Frontal cortex (tissue), 4 donors: ENCODE data around the gene RNPS1. TPM values are rescaled to one million over a fixed set of nuclear protein-coding genes. Genes with fewer than 3 reads are reported as not detected.

Source experiments
- DNase-seq, 2 donors: peaks; one replicate each; pipeline ENCODE4 v3.0.0; 2012; ENCODE audit warnings: low spot score in 2 of 2
- FAIRE-seq: peaks from 2 replicates; lab custom pipeline; 2012; peaks lifted over from hg19 to GRCh38; lab: Jason Lieb, UNC
- total RNA-seq: library from RNA; depleted of rRNA; stranded (reverse); fragments of >200 nt; gene quantifications from one replicate; pipeline ENCODE4 v1.2.3, GENCODE V29; 2014
- donor health status: control.
- donor health status: control.
- donor health status: control.

RNPS1 gene
- total RNA-seq, 1 donor from 2014 or later, result 81.1 TPM

DNA sequence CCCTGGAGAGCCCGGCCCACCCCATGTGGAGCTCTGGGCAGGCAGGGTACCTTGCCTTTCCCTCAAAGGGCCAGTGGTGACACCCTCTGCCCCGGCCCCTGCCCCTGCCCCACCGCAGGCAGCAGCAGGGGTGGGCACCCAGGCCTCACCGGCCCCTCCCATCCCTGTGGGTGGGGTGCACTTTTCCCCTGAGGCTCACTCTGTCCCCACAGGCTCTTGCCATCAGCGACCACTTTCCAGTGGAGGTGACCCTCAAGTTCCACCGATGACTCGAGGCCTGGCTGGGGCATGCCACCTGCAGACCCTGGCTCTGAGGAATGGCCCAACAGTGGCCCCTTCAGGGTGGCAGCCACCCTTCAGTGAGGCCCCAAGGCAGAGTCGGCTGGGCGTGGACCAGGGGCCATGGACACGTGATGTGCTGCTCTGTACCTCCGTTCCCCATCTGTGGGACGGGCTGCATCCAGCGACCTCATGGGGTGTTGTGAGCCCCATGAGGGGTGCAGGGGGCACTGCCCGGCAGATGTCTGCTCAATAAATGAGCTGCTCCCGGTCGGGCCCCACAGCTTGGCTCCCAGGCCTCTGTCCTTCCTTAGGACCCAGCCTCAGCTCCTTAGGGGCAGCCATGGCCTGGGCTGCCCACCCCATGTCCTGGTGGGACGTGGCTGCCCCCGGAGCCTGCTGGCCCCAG, 29.6 kb downstream of the RNPS1 start:
- DNase-seq (peak in 1 of 2 donors; percentile 23), FAIRE-seq (no peak)

DNA sequence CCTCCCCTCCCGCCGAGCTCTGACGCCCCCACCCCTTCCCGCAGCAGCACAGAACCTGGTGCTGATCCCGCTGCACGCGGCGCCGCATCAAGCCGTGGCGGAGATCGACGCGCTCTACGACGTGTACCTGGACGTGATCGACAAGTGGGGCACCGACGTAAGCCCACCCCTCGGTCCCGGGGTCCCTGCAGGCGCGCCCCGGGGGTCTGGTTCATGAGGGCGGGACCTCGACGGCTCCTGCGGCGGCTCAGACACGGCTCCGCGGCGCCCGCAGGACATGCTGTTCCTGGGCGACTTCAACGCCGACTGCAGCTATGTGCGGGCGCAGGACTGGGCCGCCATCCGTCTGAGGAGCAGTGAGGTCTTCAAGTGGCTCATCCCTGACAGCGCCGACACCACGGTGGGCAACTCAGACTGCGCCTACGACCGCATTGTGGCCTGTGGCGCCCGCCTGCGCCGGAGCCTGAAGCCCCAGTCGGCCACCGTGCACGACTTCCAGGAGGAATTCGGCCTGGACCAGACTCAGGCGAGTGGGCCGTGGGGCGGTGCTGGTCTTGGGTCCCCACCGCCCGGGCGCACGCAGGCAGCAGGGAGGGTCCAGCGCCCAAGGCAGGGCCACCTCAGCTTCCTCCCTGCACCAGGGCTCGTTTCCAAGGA, 30.3 kb downstream of the RNPS1 start:
- DNase-seq, result no peak
- no peak for FAIRE-seq

DNA sequence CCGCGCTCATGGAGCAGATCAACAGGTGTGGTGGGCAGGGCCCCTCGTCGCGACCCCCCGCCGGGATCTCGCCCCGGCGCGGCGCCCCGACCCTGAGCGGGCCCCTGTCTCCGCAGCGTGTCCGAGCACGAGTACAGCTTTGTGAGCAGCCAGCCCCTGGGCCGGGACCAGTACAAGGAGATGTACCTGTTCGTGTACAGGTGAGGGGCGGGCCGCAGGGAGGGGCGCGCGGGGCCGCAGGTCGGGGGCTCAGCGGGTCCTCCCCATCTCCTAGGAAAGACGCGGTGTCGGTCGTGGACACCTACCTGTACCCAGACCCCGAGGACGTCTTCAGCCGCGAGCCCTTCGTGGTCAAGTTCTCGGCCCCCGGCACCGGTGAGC, 30.8 kb downstream of the RNPS1 start:
- FAIRE-seq, result no peak
- DNase-seq, result no peak

DNA sequence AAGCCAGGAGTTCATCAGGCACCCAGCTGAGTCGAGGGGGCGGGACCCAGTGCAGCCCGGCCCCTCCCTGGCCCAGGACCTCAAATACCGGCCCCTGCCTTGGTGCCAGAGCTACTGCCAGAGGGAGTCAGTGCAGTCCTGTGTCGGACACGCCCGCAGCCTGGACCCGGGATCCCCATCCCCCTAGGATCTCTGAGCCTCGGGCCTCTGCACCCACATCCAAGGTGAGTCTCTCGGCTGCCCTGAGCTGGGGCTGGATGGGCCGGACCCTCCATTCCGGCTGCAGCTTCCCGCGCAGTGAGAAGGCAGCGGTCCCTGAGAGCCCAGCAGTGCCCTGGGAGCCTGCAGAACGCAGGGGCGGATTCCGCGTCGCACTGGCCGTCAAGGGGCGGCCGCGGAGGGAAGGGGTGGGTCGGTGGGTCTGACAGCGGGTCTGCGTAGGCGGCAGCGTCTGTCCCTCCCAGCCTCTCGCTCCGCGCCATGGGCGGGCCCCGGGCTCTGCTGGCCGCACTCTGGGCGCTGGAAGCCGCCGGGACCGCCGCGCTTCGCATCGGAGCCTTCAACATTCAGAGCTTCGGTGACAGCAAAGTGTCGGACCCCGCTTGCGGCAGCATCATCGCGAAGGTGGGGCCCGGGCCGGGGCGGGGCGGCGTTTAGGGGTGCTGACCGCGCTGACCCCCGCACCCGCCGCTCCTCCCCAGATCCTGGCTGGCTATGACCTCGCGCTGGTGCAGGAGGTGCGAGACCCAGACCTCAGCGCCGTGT, 31.4 kb downstream of the RNPS1 start, which contains the start of gene DNASE1L2:
TSS of gene DNASE1L2 (plus strand) at position 108 of the 765 bp plus-strand sequence. CDS start at position 481, 373 bp downstream.
- no peak for DNase-seq
- FAIRE-seq, result no peak

DNA sequence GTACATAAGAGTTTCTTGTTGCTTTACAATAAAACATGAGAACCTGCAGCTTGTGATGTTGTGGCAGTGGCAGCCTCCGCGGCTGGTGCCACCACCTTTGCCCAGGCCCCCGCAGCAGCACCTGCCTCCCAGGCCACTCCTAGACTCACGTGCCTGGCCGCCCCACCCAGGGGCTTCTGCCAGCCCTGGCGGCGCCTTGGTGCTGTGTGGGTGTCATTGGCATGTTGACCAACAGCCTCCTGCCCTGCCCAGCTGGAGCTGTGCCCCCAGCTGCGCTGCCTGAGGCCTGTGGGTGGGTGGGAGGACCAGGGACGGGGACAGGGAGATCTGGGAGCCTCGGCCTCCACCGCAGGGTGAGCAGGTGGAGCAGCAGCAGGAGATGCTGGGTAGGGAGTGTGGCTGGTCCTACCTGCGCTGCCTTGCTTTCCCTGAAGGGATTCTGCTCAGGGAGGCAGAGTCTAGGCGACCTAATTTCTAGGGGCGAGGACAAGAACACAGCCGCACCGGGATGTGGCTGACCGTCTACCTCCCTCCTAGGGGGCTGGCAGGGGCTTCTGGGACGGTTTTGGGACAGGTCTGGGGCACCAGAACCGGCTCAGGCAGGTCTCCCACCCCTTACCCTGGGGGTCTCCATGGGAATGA, 32.1 kb downstream of the RNPS1 start:
- DNase-seq (no peak), FAIRE-seq (no peak)

DNA sequence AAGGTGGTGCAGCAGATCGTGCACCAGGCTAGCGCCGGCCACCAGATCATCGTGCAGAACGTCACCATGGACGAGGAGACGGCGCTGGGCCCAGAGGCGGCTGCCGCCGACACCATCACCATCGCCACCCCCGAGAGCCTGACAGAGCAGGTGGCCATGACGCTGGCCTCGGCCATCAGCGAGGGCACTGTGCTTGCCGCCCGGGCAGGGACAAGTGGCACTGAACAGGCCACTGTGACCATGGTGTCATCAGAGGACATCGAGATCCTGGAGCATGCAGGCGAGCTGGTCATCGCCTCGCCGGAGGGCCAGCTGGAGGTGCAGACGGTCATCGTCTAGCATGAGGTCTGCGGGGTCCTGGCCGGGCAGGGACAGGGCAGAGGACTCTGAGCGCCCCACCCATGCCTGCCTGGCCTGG, 32.7 kb downstream of the RNPS1 start:
- FAIRE-seq, result no peak
- DNase-seq, result no peak

DNA sequence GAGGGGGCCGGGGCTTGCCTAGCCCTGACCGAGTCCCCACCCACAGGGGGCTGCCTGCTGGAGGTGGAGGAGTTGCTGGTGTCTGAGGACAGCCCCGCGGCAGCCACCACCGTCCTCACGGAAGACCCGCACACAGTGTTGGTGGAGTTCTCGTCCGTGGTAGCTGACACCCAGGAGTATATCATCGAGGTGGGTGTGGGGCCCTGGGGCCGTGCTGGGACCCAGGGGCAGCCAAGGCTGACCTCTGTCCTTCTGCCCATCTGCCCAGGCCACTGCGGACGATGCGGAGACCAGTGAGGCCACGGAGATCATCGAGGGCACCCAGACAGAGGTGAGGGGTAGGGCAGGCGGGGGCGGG, 33.1 kb downstream of the RNPS1 start:
- DNase-seq (no peak), FAIRE-seq (no peak)

DNA sequence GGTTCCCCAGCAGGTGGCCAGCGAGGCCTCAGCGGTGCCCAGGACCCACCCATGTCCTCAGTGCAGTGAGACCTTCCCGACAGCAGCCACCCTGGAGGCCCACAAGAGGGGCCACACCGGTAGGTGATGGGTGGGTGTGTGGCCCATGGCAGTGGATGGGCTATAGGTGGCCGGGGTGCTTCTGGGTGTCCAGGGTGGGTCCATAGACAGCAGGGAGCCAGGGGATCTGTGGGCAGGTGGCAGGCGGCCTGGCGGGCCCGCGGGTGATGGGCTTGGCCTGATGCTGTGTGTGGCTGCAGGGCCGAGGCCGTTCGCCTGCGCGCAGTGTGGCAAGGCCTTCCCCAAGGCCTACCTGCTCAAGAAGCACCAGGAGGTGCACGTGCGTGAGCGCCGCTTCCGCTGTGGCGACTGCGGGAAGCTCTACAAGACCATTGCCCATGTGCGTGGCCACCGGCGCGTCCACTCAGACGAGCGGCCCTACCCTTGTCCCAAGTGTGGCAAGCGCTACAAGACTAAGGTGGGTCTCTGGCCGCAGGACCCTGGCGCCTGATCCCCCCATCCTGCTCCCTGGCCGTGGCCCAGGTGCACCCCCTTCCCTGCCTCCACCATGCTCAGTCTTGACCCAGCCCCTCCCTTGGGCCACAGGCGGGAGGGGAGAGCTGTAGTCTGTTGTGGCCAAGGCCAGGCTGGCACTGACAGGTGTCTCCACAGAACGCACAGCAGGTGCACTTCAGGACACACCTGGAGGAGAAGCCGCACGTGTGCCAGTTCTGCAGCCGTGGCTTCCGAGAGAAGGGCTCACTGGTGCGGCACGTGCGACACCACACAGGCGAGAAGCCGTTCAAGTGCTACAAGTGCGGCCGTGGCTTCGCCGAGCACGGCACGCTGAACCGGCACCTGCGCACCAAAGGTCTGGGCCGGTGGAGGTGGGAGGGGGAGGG, 33.8 kb downstream of the RNPS1 start:
- FAIRE-seq (no peak), DNase-seq (no peak)

DNA sequence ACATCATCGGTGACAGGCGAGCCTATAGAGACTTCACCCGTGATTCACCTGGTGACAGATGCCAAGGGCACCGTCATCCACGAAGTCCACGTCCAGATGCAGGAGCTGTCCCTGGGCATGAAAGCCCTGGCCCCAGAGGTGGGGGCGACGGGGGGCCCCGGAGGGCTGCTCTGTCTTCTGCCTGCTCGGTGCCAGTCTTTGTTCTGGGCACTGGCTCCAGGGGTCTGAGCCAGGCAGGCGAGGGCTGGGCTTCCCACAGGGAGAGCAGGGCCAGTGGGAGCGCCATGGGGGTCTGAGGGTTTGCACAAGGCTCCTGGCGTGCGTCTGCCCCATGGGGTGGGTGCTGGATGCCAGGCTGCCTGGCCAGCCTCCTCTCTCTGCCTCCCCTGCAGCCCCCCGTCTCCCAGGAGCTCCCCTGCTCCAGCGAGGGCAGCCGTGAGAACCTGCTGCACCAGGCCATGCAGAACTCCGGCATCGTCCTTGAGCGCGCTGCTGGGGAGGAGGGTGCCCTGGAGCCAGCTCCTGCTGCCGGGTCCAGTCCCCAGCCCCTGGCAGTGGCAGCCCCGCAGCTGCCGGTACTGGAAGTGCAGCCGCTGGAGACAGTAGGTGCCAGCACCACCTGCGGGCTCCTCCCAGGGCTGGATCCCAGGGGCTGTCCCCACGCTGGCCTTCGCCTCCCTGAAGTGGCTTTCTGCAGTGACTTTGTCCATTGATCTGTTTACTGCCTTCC, 34.7 kb downstream of the RNPS1 start:
- no peak for FAIRE-seq

DNA sequence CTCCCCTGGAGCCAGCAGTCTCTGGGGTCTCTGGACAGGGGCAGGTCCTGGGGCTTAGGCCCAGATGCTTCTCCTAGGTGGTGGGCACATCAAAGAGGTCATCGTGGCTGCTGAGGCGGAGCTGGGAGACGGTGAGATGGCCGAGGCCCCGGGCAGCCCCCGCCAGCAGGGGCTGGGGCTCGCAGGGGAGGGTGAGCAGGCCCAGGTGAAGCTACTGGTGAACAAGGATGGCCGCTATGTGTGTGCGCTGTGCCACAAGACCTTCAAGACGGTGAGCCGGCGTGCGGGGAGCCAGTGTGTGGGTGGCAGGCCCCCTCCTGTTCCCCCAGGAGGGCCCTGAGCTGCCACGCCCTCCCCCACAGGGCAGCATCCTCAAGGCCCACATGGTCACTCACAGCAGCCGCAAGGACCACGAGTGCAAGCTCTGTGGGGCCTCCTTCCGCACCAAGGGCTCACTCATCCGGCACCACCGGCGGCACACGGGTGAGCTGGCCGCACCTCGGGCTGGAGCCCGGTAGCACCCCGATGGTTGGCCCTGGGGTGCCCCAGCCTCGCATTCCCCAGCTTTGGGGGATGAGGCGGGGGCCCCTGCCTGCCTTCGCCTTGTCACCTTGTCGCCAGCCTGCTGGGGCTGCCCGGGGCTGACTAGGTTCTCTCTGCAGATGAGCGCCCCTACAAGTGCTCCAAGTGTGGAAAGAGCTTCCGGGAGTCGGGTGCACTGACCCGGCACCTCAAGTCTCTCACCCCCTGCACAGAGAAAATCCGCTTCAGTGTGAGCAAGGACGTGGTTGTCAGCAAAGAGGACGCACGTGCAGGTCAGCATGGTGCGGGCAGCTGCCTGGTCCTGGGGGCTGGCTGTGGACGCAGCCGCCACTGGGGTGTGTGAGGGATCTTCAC, 35.6 kb downstream of the RNPS1 start:
- FAIRE-seq (no peak), DNase-seq (no peak)

More for the DNA sequence above, 34.7 kb downstream of the RNPS1 start:
- no peak for DNase-seq

DNA sequence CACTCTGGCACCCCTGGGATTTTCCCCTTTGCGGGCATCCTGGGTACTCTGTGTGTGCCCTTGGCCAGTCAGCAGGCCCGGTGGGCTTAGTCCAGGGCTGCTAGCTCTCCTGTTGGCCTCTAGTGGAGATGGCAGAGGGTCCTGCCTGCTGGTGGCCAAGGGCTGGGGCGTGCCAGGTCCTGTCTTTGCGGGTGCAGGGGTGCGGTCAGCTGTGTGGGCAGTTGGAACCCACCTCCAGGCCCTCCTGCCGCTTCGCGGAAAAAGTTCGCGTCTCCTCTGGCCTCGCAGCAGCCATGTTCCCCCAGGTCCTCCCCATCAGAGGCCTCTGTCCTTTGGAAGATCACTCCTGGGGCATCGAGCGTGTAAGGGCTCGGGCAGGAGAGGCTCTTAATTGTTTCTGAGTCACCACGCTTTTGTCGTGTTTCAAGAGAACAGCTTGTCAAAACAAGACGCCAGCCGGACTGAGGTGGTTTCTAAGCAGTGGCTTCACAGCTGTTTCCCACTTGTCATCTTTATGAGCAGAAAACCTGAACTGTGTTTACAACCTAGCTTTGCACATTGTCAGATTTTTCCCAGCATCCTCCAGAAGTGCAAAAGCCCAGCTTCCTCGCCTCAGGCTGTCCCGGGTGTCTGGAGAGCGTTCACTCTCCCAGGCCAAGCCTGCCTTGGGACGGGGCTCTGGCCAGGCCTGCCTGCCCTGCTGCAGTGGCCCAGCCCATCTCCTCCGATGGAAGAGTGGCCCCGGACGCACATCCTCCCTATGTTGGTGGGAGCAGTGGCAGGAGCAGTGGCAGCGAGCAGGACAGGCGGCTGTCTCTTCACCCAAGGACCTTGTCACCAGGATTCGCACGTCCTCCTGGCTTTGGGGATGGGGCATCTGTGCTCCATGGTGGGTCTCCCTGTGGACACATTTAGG, 36.7 kb downstream of the RNPS1 start:
- DNase-seq (no peak), FAIRE-seq (no peak)

DNA sequence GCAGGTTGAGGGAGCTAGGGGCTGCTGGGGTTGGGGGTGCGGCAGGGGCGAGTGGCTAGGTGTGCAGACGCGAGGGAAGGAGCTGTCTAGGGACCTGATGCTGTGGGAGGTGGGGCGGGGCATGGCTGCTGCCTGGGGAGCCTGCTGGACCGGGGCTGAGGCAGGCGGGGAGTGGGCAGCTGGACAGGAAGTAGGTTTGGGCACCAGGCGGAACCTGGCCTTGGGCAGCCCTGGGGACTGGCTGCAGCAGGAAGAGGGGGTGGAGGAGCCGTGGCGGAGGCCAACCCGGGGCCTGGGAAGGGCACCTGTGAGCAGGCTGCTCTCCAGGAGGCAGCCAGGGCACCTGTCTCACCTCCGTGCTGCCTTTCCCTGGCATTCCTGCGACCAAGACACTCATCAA, 37.5 kb downstream of the RNPS1 start:
- DNase-seq, result no peak
- FAIRE-seq, result no peak

DNA sequence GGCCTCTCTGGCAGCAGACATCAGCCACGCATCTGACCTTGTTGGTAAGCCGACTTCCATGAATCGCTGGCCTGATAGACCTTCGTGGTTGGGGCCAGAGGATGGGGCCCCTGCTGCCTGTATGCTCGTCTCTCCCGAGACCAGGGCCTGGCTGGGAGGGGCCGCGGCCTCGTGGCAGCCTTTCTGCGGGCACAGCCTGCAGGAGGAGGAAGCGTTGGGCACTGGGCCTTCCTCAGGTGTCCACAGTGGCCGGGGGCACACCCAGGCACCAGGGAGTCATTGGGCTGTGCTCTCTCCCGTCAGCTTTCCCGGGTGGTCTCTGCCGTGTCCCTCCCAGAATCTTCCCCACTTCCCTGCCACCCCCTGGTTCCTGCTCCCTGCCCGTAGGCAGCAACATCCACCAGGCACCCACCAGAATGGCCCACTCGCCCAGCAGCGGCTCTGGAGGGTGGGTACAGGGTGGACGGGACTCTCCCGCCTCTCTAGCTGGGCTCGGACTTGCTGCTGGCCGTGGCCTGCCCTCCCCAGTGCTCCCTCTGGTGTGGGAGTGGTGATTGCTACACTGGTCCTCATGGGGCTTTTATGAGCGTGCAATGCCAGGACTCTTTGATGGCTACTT, 38.2 kb downstream of the RNPS1 start:
- DNase-seq, result no peak
- FAIRE-seq, result no peak

DNA sequence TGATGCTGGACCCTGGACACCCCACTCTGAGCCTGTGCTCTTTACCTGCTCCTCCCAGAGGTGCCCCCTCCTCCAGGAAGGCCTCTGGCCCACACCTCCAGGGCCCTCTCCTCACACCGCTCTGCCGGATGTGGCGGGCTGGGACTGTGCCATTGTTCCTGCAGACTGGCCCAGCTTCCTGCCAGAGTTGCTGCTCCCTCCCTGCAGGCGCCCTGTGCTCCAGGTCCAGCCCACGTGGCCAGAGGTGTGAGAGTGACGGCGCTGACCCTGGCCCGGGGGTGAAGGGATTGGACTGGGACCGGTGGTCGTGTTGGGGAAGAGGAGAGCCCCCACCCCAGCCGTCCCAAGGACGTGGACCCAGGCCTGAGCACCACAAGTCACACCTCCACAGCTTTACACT, 38.8 kb downstream of the RNPS1 start:
- FAIRE-seq (no peak), DNase-seq (no peak)

DNA sequence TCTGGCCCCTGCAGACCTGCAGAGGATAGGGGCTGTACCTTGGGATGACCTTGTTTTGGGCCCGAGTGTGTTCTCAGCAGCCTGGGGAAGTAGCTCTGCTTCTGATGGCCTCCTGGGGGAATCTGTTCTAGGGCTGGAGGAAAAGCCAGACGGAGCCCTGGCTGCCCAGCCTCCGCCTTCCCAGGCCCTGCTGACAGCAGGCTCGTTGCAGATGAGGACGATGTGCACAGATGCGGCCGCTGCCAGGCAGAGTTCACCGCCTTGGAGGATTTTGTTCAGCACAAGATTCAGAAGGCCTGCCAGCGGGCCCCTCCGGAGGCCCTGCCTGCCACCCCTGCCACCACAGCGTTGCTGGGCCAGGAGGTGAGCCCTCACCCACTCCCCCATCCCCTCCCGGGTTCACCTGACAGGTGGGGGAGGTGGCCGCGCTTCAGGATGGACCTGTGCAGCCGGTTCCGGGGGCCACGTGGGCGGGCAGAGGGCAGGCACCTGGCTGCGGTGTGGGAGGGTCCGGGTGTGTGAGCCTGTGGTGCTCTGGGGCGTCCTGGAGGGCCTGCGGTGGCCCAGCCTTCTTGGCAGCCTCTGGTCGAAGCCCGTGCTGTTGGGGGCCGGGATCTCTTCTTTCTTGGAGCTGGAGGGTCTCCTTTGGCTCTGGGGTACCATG, 39.6 kb downstream of the RNPS1 start:
- FAIRE-seq (no peak), DNase-seq (no peak)

DNA sequence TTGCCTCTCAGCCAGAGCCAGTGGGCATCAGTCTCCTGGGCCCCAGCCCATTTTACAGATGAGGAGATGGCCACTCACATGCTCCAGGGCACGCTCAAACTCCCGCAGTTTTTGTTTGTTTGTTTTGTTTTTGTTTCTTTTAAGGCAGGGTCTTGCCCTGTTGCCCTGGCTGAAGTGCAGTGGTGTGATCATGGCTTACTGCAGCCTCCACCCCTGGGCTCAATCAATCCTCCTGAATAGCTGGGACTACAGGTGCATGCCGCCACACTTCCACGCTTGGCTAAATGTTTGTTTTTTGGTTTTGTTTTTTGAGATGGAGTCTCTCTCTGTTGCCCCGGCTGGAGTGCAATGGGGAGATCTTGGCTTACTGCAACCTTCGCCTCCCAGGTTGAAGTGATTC, 41.0 kb downstream of the RNPS1 start:
- DNase-seq, result no peak
- no peak for FAIRE-seq
